H9 (cell line): ENCODE data around the gene DEFB132. TPM values are rescaled to one million over a fixed set of nuclear protein-coding genes. Genes with fewer than 3 reads are reported as not detected.

Experiments used
- DNase-seq: peaks from one replicate; pipeline ENCODE4 v3.0.0-alpha.2; 2017
- H2AFZ ChIP-seq: one replicate; pipeline ENCODE4 v1.6.1; 2013; ENCODE audit warnings: mild to moderate bottlenecking, low read length, control low read depth, moderate library complexity
- H2AK5ac ChIP-seq: 2 replicates; pipeline ENCODE4 v1.6.1; 2013; ENCODE audit warnings: low read length, control low read depth, mixed read lengths; ENCODE audit not compliant: insufficient read length
- H2BK120ac ChIP-seq: one replicate; pipeline ENCODE4 v1.6.1; 2013; ENCODE audit warnings: low read depth, mild to moderate bottlenecking, low read length, control low read depth, inconsistent platforms; ENCODE audit not compliant: poor library complexity, severe bottlenecking
- H2BK12ac ChIP-seq: 2 replicates; pipeline ENCODE4 v1.6.1; 2013; ENCODE audit warnings: low read length, control low read depth, mixed read lengths, low read depth; ENCODE audit not compliant: insufficient read length
- H2BK15ac ChIP-seq: 2 replicates; pipeline ENCODE4 v1.6.1; 2013; ENCODE audit warnings: low read depth, low read length, control low read depth
- H2BK20ac ChIP-seq: one replicate; pipeline ENCODE4 v1.6.1; 2013; ENCODE audit warnings: low read depth, mild to moderate bottlenecking, low read length, control low read depth, inconsistent platforms; ENCODE audit not compliant: poor library complexity, severe bottlenecking
- H2BK5ac ChIP-seq: 2 replicates; pipeline ENCODE4 v1.6.1; 2013; ENCODE audit warnings: low read length, control low read depth, mixed read lengths; ENCODE audit not compliant: insufficient read length
- H3K14ac ChIP-seq: 2 replicates; pipeline ENCODE4 v1.6.1; 2013; ENCODE audit warnings: low read length, control low read depth; ENCODE audit not compliant: insufficient read depth
- H3K18ac ChIP-seq: 2 replicates; pipeline ENCODE4 v1.6.1; 2013; ENCODE audit warnings: low read depth, mild to moderate bottlenecking, mixed read lengths, low read length, control low read depth; ENCODE audit not compliant: insufficient read length
- H3K23ac ChIP-seq: 2 replicates; pipeline ENCODE4 v1.6.1; 2013; ENCODE audit warnings: low read length, control low read depth, mixed read lengths, low read depth; ENCODE audit not compliant: insufficient read length
- H3K23me2 ChIP-seq: 2 replicates; pipeline ENCODE4 v1.6.1; 2013; ENCODE audit warnings: low read depth, mild to moderate bottlenecking, mixed read lengths, low read length, control low read depth; ENCODE audit not compliant: insufficient read length, poor library complexity, severe bottlenecking
- H3K27ac ChIP-seq: 2 replicates; pipeline ENCODE4 v1.5.1; 2013; ENCODE audit warnings: low read length, control low read depth, mixed read lengths, low read depth; ENCODE audit not compliant: insufficient read length
- H3K27me3 ChIP-seq: 2 replicates; pipeline ENCODE4 v1.6.1; 2013; ENCODE audit warnings: low read length, control low read depth, inconsistent platforms; ENCODE audit not compliant: insufficient read depth
- H3K4ac ChIP-seq: 2 replicates; pipeline ENCODE4 v1.6.1; 2013; ENCODE audit warnings: low read depth, mild to moderate bottlenecking, control low read depth, inconsistent platforms, low read length, moderate library complexity
- H3K4me1 ChIP-seq: 2 replicates; pipeline ENCODE4 v1.6.1; 2013; ENCODE audit warnings: low read length, control low read depth, inconsistent platforms; ENCODE audit not compliant: insufficient read depth
- H3K4me2 ChIP-seq: 2 replicates; pipeline ENCODE4 v1.6.1; 2013; ENCODE audit warnings: low read length, control low read depth, mixed read lengths; ENCODE audit not compliant: insufficient read length, insufficient read depth
- H3K56ac ChIP-seq: 2 replicates; pipeline ENCODE4 v1.6.1; 2013; ENCODE audit warnings: low read depth, mild to moderate bottlenecking, mixed read lengths, low read length, control low read depth; ENCODE audit not compliant: insufficient read length
- H3K79me1 ChIP-seq: 2 replicates; pipeline ENCODE4 v1.6.1; 2013; ENCODE audit warnings: low read depth, mild to moderate bottlenecking, moderate library complexity, low read length, control low read depth, inconsistent platforms; ENCODE audit not compliant: insufficient read depth, poor library complexity, severe bottlenecking
- H3K79me2 ChIP-seq: 2 replicates; pipeline ENCODE4 v1.6.1; 2013; ENCODE audit warnings: low read length, control low read depth, inconsistent platforms; ENCODE audit not compliant: insufficient read depth
- H3K9ac ChIP-seq: 2 replicates; pipeline ENCODE4 v1.6.1; 2013; ENCODE audit warnings: low read length, control low read depth, mixed read lengths; ENCODE audit not compliant: insufficient read length; ENCODE audit errors: extremely low read depth
- H3K9me3 ChIP-seq: one replicate; pipeline ENCODE4 v1.6.1; 2013; ENCODE audit warnings: low read depth, low read length, inconsistent platforms; ENCODE audit not compliant: control insufficient read depth
- H3T11ph ChIP-seq: one replicate; pipeline ENCODE4 v1.6.1; 2013; ENCODE audit warnings: mild to moderate bottlenecking, low read length, control low read depth, inconsistent platforms
- H4K20me1 ChIP-seq: one replicate; pipeline ENCODE4 v1.6.1; 2013; ENCODE audit not compliant: control insufficient read depth, insufficient read length, insufficient read depth
- H4K5ac ChIP-seq: 2 replicates; pipeline ENCODE4 v1.6.1; 2013; ENCODE audit warnings: low read depth, mild to moderate bottlenecking, mixed read lengths, low read length, control low read depth; ENCODE audit not compliant: insufficient read length
- H4K8ac ChIP-seq: replicated peaks from 2 replicates; pipeline ENCODE4 v1.6.1; 2013; ENCODE audit warnings: low read length, control low read depth, mixed read lengths, low read depth; ENCODE audit not compliant: insufficient read length
- H4K91ac ChIP-seq: 2 replicates; pipeline ENCODE4 v1.6.1; 2013; ENCODE audit warnings: low read depth, mild to moderate bottlenecking, moderate library complexity, mixed read lengths, low read length, control low read depth; ENCODE audit not compliant: insufficient read length
- H3K27ac Mint-ChIP-seq, 3 experiments: 2 replicates in 2 of 3; 3 replicates in 1 of 3; pipeline ENCODE4 v1.8.0; 2020 to 2021; ENCODE audit warnings: mixed read lengths in 3 of 3, mild to moderate bottlenecking in 1 of 3, moderate library complexity in 1 of 3
- H3K27me3 Mint-ChIP-seq: 2 replicates; pipeline ENCODE4 v1.8.0; 2021; ENCODE audit warnings: low read depth, mild to moderate bottlenecking, moderate library complexity, mixed read lengths
- H3K36me3 Mint-ChIP-seq, 3 experiments: 2 replicates in 2 of 3; 3 replicates in 1 of 3; pipeline ENCODE4 v1.8.0; 2020 to 2021; ENCODE audit warnings: low read depth in 3 of 3, mixed read lengths in 3 of 3; ENCODE audit not compliant: insufficient read depth in 1 of 3
- H3K4me1 Mint-ChIP-seq, 2 experiments: 2 replicates each; pipeline ENCODE4 v1.8.0; 2020; ENCODE audit warnings: mixed read lengths in 2 of 2
- H3K4me3 Mint-ChIP-seq, 2 experiments: 2 replicates in 1 of 2; 3 replicates in 1 of 2; pipeline ENCODE4 v1.8.0; 2020 to 2021; ENCODE audit warnings: mild to moderate bottlenecking in 2 of 2, mixed read lengths in 2 of 2, moderate library complexity in 1 of 2
- H3K9me3 Mint-ChIP-seq, 2 experiments: 2 replicates in 1 of 2; 3 replicates in 1 of 2; pipeline ENCODE4 v1.8.0; 2020; ENCODE audit warnings: mild to moderate bottlenecking in 2 of 2, mixed read lengths in 2 of 2, moderate library complexity in 1 of 2
- CTCF ChIP-seq: fragments of 200-600 bp; sonication (generic); conservative IDR thresholded peaks from 3 replicates; pipeline ENCODE4 v1.8.0; 2021; ENCODE audit warnings: antibody characterized with exemption, mild to moderate bottlenecking
- WGBS: extraction: QIAGEN DNeasy Blood & Tissue Kit; methylation state at CpG from one replicate; pipeline ENCODE4 v1.1.7; 2013; ENCODE audit warnings: missing lambda C conversion rate, low lambda C conversion rate, mixed read lengths; ENCODE audit not compliant: insufficient read length; ENCODE audit errors: extremely low coverage; 5-methylcytosine and 5-hydroxymethylcytosine counted together
- total RNA-seq: library from RNA; stranded (reverse); gene quantifications from 2 replicates; pipeline ENCODE4 v1.2.1, GENCODE V29; 2021

DEFB132 gene
- total RNA-seq, 1 experiment from 2014 or later: not detected

GRCh38 chr20:301886-302848, 44.6 kb downstream of the DEFB132 start:
- peaks cover 10% of the 10 kb centered on the region for H3K27me3 Mint-ChIP-seq
- Histone ChIP-seq H3K27me3 (no peaks in the 10 kb centered on the region), H3K56ac (no peak overlapping the region), H4K8ac (no peak overlapping the region), H2BK12ac (no peak overlapping the region), H4K91ac (no peak overlapping the region), H3K4ac (no peak overlapping the region), H4K20me1 (no peaks in the 10 kb centered on the region), H2BK120ac (no peak overlapping the region), H2AFZ (no peak overlapping the region), H3K4me2 (no peak overlapping the region), H3T11ph (no peak overlapping the region), H3K79me2 (peaks cover 17% of the 10 kb centered on the region; the same call in 1 of the 2 replicates), H3K79me1 (no peaks in the 10 kb centered on the region), H3K27ac (no peak overlapping the region), H3K23me2 (peaks cover 24% of the 10 kb centered on the region), H3K9me3 (no peaks in the 10 kb centered on the region), H3K4me1 (peaks cover 10% of the 10 kb centered on the region; the same call in 1 of the 2 replicates), H2BK15ac (no peak overlapping the region), H3K14ac (no peak overlapping the region), H2BK20ac (no peak overlapping the region), H3K23ac (no peak overlapping the region), H2AK5ac (no peak overlapping the region), H3K9ac (no peak overlapping the region), H3K18ac (no peak overlapping the region), H2BK5ac (no peak overlapping the region), H4K5ac (no peak overlapping the region)
- H3K4me1 Mint-ChIP-seq: peaks cover 41 to 44% of the 10 kb centered on the region in 2 experiments
- DNase-seq: no peak
- no peaks in the 10 kb centered on the region; a peak in 1 of 5 replicates for H3K9me3 Mint-ChIP-seq
- H3K27ac Mint-ChIP-seq: peak overlapping the region in 2 of 3 experiments; percentile 42 to 94; a peak in 3 of 7 replicates
- H3K4me3 Mint-ChIP-seq: peak overlapping the region in 1 of 2 experiments; percentile 99; a peak in 3 of 5 replicates
- H3K36me3 Mint-ChIP-seq: peaks cover 14 to 17% (median 15%) of the 10 kb centered on the region in 3 experiments
- no peak for TF ChIP-seq CTCF
- WGBS: no CpG with 5 or more reads among the region's 13 CpGs
